NK-92 (cell line): Measurements from ENCODE around the gene CDKN2AIPNL.
"Not testable (repeated sequence)": the region's sequence is repeated elsewhere in the genome, so short reads cannot be mapped to it uniquely, and the experiment has no call there.

Source experiments
- DNase-seq: peaks from one replicate; lab custom pipeline; 2025; ENCODE audit not compliant: unreplicated experiment; lab: John Stamatoyannopoulos, UW

Gene CDKN2AIPNL

GRCh38 chr5:134438721-134439123 lies 27.0 kb upstream of the CDKN2AIPNL start:
- DNase-seq = no peak

DNA sequence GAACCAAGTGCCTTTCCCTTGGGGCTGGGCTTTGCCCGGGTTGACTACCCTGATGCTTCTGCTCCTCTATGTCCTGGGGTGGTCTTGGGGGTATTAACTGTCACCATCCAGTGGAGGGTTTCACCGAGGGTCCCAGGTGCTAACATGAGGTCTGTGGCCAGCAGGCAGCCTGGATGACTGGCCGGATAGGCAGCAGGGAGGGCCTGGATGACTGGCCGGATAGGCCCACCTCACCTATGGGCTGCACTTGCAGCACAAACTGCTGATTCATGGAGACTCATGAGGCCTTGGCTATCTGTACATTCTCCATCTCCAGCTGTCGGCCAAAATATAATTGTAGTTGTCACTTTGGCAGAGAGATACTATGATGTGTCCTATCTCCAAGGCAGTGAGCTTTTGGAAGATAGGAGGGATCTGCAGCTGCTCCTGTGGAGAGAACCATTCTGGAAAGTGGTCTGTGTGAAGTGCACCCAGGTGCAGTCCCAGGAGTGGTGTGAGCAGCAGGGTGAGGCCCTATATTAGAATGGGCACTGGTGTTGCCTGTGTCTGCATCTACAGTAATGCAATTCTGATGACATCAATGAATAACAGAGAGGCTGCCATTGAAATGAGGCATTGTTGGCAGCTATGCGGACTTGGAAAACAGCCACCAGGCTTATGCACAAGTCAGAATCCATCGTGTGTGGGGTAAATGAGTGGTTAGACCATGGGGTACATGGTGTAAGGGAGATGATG lies 26.3 kb upstream of the CDKN2AIPNL start:
- no peak for DNase-seq

DNA sequence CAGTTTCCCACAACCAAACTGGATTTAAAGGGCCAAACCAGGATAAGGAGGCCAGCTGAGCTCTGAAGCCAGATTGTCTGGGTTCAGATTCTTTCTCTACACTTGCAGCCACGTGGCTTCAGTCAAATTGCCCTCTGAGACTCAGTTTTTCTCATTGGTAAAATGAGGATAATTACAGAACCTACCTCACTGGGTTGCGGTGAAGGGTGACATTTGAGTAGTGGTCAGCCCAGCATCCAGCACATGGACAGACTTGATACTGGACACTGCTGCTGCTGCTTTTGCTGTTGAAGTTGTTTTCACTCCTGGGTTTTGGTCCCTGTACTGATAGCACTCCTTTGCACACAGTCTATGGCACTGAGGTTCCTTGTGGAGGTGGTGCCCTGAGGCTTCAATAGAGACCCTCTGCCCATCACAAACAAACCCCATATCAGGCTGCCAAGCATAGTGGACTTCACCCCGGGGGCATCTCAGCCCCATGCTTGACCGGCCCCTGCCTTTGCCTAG lies 25.7 kb upstream of the CDKN2AIPNL start:
- no peak for DNase-seq

- no peak for DNase-seq
Observed at GRCh38 chr5:134436523-134437339, 25.1 kb upstream of the CDKN2AIPNL start.

GRCh38 chr5:134435560-134435959 lies 23.9 kb upstream of the CDKN2AIPNL start:
- no peak for DNase-seq

DNA sequence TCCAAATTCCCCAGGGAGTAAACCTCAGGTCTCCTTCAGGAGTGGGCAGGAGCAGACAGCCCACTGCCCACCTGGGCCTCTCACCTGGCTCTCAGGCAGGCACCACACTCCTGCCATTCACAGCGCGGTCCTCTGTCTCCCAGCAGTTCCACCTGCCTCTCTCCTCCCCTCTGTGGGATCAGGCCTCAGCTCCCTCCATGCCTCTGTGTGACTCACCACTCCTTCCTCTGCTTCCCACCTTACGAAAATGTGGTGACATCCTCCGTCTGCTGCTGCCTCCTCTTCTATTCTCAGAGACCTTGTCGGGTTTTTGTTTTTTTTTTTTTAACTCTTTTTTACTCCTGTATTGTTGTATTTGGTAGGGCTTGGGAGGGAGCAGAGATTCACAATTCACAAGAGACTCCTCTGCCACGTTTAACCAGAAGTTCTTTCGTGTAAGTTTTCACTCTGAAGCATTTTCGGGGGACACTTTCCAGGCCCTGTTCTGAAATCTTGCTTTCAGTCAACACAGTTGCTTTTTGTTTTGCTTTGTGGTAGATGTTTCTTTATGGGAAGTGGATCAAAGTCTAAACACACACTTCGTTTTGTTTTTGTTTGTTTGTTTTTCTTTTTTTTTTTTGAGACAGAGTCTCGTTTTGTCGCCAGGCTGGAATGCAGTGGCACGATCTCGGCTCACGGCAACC lies 21.1 kb upstream of the CDKN2AIPNL start:
- no peak for DNase-seq

GRCh38 chr5:134432174-134432573 lies 20.5 kb upstream of the CDKN2AIPNL start:
- DNase-seq = no peak

- no peak for DNase-seq
Observed at GRCh38 chr5:134430001-134430569, 18.4 kb upstream of the CDKN2AIPNL start.

GRCh38 chr5:134427540-134428041 lies 15.9 kb upstream of the CDKN2AIPNL start:
- no peak for DNase-seq

GRCh38 chr5:134426361-134426760 lies 14.7 kb upstream of the CDKN2AIPNL start:
- DNase-seq = no peak

DNA sequence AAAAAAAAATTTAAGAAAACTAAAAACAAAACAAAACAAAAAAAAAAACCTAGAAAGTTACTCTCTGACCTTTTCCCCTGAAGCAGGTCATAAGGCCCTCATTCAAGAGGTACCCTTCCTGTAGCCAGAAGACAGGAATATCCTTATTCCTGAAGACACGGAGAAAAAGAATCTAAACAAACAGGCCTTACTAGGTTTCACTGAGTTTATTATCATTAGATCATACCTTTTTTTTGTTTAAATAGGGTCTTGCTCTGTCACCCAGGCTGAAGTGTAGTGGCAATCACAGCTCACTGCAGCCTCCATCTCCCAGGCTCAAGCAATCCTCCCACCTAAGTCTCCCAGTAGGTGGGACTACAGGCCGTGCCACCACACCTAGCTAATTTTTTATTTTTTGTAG lies 11.7 kb upstream of the CDKN2AIPNL start:
- DNase-seq = no peak

GRCh38 chr5:134422791-134423365 lies 11.2 kb upstream of the CDKN2AIPNL start:
- DNase-seq = no peak

- DNase-seq = not testable (repeated sequence)
Observed at GRCh38 chr5:134421038-134421437, 9.4 kb upstream of the CDKN2AIPNL start.

DNA sequence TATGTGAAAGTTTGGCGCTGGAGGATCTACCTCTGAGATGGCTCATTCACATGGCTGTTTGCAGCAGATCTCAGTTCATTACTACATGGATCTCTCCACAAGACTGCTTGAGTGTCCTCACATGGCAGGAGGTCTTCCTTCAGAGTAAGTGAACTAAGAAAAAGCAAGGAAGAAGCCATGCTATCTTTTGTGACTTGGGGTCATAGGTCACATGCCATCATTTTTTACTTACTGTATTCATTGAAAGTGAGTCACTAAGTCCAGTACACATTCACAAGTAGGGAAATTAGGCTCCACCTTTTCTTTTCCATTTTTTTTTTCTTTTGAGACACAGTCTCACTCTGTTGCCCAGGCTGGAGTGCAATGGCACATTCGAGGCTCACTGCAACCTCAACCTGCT lies 8.7 kb upstream of the CDKN2AIPNL start:
- DNase-seq = no peak

- no peak for DNase-seq
Observed at GRCh38 chr5:134418958-134419357, 7.3 kb upstream of the CDKN2AIPNL start.

GRCh38 chr5:134417707-134418106 lies 6.0 kb upstream of the CDKN2AIPNL start:
- no peak for DNase-seq

DNA sequence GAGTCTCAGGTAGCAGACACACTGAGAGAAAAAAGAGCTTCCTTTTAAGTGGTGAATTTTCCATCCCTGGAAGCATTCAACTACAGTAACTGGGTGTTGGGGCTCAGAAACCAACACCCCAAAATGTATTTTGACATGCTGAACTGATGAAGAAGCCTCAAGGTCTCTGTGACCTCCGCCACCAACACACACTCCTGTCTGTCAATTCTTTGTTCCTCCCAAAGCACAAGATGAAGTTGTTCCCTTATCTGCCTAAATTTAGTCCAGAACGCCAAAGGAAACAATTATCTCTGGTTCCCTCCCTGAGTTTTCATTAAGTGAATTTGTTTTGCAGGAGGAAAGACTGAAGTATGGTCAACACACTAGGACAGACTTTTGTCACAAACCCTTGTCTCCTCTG lies 1.4 kb upstream of the CDKN2AIPNL start:
- DNase-seq = no peak

DNA sequence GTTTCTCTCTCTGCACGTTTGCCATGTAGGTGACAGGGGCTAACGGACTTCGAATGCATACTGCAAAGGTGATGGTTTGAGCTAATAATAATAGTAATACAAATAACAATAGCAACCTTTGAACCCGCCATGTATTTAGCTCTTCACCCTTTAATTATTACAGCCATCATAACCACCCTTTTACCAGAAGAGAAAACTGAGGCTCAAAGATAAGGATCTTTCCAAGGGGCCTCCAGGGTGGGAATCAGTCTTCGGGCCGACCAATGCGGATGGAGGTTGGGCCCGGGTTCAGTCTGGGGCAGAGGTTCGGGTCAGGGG lies 494 bp downstream of the CDKN2AIPNL start:
- DNase-seq = no peak

DNA sequence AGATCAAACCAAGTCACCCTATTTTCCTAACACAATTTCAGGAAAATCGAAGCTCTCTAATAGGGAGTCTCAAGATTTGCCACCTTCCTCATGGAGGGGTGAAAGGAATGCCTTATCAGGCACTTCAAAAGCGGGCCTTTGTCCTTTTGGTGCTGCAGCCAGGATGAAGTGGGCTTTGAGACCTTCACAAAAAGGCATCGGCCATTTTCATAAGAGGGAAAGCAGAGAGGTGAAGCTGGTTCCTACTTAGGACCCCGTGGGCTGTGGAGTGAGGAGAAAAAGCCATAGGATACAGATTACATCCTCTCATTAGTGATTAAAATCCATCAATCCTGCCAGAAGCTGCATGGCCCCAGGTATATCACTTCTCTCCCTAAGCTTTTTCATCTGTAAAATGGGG lies 859 bp downstream of the CDKN2AIPNL start:
- DNase-seq = no peak

DNA sequence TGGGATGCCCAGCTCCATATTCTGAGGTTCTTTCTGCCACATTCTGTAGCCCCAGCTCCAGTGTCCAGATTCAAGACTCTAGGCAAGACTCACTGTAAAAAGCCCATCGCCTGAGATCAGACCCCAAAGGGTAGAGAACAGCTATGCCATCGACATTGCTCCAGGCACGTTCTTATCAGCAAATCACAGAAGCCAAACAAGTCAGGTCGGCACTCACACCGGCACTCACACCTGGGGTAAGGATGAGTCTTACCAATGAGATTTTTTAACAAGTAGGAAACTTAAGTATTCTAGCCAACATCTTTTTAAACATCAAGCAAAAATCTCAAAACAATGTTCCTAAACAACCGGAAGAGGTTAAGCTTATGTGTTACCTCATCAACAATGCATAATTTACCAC lies 2.4 kb downstream of the CDKN2AIPNL start:
- no peak for DNase-seq

DNA sequence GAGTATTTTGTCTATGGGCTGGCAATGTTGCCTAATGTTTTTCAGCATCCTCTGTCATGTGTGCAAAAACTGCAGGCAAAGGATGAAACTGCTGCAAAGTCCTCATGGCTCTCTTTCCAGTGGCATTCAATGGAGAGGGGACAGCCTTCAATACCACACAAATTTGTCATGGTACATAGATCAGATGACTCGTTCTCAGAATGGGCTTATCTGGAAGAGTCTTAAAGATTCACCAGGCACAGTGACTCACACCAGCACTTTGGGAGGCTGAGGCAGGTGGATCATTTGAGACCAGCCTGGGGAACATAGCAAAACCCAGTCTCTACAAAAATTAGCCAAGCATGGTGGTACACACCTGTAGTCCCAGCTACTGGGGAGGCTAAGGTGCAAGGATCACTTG lies 5.3 kb downstream of the CDKN2AIPNL start:
- DNase-seq = no peak
